Stimulated activated effector memory CD8-positive, alpha-beta T cell treated with anti-CD3 and anti-CD28 coated beads, Interleukin-12 subunit alpha, Interleukin-12 subunit beta, amount 100 ng/mL, for 72 hours (primary cell): ENCODE measurements around the gene ZNF775.
A peak's percentile ranks its signal among the peaks of the same experiment; 100 is the strongest.

Source experiments
- ATAC-seq: fragments of 150-1000 bp; cut with Tn5 transposase; 2 replicates; pipeline ENCODE4 v1.10.0; 2021
- DNase-seq, 2 donors: peaks; one replicate each; pipeline ENCODE4 v3.0.0; 2021 to 2022; ENCODE audit warnings: low spot score in 2 of 2
- H3K27ac Mint-ChIP-seq: one replicate; pipeline ENCODE4 v1.8.0; 2022; ENCODE audit warnings: mild to moderate bottlenecking, mixed read lengths
- H3K36me3 Mint-ChIP-seq: one replicate; pipeline ENCODE4 v1.8.0; 2022; ENCODE audit warnings: mild to moderate bottlenecking, mixed read lengths
- H3K4me1 Mint-ChIP-seq: one replicate; pipeline ENCODE4 v1.8.0; 2022; ENCODE audit warnings: mixed read lengths
- H3K4me3 Mint-ChIP-seq: one replicate; pipeline ENCODE4 v1.8.0; 2022; ENCODE audit warnings: mild to moderate bottlenecking, mixed read lengths
- H3K9me3 Mint-ChIP-seq: one replicate; pipeline ENCODE4 v1.8.0; 2022; ENCODE audit warnings: mixed read lengths

ZNF775 gene

DNA sequence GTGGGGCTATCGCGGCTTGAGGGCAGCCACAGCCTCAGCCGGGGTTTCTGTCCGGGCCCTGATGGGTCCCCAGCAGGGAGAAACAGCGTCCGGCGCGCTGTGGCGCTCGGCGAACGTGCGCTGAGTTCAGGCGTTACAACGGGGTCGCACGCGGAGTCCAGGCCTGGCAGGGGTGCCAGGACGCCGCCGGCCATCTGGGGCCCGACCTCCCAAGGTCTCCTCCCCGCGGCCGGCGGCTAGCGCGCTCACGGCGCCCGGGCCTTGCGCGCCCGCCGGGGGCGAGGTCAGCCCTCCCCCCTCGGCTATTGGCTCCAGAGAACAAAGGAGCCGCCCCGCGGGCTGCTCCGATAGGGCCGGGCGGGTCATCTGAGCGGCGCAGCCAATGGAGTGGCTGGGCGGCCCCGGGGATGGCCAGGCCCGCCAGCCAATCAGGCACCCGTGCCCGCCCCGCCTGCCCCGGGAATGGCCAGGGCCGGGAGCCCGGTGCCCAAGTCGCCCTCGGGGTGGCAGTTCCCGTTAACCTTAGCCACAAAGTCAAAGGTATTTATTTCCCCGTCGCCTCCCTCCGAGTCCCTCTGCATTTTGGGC lies at the start of gene ZNF775:
ZNF775 (plus strand) TSS at position 478 of the 588 bp plus-strand sequence. CDS start 9,141 bp downstream, outside the sequence.
- Mint-ChIP-seq H3K4me3 (peak within 1 kb of the TSS; percentile 85), H3K36me3 (peaks cover 7% of the 10 kb centered on the region), H3K9me3 (no peaks in the 10 kb centered on the region), H3K27ac (peak within 1 kb of the TSS; percentile 67), H3K4me1 (peaks cover 44% of the 10 kb centered on the region)
- DNase-seq (peak; percentile 86 to 95), ATAC-seq (peak; percentile 98)

DNA sequence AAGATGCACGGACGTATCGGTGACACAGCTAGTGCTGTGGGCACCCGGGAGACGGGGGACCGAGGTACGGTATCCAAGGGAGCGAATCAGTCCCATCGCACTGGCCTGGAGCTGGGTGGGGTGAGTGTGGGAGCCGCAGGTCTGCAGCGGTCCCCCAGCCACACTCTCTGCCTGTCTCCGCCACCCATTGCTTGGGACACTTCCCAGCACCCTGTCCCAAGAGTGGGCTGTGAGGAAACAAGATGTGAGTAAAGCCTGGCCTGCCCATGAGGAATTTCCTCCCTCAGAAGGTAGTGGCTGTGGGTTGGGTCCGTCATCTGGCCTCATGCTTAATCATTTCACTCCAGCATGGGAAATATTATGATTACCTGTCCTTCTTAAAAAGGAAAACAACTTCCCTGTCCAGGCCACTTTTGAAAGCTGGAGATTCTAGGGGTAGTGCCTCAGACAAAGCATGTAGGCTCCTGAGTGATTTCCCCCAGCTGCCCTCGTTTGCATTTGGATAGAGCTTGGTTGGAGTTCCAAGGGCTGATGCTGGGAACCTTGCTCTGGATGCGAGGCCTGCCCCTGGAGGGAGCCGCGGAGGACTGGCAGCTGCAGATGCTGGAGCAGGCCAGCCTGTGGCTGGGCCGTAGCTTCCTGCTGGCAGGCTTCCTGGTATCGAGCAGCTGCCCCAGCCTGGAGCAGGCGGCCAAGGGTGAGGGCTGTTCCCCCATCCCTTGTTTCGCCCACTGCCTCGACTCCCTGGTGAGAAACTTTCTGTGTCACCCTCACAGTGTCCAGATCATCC lies 49.6 kb upstream of the ZNF775 start:
- Mint-ChIP-seq H3K27ac (no peak overlapping the region), H3K36me3 (peaks cover 57% of the 10 kb centered on the region), H3K9me3 (no peaks in the 10 kb centered on the region)

DNA sequence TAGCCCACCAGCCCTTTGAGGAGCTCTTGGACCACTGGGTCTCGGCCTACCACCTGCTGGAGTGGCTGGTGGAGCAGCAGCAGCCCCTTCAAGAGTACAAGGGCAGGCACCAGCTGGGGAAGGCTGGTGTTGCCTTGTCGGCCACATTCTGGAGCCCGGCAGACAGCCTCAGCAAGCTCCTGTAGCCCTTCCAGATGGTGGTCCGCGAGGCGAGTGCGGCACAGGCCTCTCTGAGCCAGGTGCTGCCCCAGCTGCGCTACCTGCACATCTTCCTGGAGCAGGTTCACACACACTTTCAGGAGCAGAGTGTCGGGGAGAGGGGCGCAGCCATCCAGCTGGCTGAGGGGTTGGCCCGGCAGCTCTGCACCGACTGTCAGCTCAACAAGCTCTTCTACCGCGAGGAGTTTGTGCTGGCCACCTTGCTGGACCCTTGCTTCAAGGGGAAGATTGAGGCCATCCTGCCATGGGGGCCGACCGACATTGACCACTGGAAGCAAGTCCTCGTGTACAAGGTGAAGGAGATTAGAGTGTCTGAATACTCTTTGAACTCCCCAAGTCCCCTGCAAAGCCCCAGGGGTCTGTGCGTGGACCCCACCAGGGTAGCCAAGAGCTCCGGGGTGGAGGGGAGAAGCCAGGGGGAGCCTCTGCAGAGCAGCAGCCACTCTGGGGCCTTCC lies 48.8 kb upstream of the ZNF775 start:
- DNase-seq, result no peak
- no peak overlapping the region for H3K4me3 Mint-ChIP-seq
- no peak for ATAC-seq
- H3K36me3 Mint-ChIP-seq, result peaks cover 49% of the 10 kb centered on the region
- H3K4me1 Mint-ChIP-seq, result peaks cover 10% of the 10 kb centered on the region
- no peak overlapping the region for H3K27ac Mint-ChIP-seq
- H3K9me3 Mint-ChIP-seq, result no peaks in the 10 kb centered on the region

More for the DNA sequence above, 49.6 kb upstream of the ZNF775 start:
- Mint-ChIP-seq H3K4me1 (peaks cover 18% of the 10 kb centered on the region), H3K4me3 (no peak overlapping the region)
- DNase-seq (no peak), ATAC-seq (no peak)

DNA sequence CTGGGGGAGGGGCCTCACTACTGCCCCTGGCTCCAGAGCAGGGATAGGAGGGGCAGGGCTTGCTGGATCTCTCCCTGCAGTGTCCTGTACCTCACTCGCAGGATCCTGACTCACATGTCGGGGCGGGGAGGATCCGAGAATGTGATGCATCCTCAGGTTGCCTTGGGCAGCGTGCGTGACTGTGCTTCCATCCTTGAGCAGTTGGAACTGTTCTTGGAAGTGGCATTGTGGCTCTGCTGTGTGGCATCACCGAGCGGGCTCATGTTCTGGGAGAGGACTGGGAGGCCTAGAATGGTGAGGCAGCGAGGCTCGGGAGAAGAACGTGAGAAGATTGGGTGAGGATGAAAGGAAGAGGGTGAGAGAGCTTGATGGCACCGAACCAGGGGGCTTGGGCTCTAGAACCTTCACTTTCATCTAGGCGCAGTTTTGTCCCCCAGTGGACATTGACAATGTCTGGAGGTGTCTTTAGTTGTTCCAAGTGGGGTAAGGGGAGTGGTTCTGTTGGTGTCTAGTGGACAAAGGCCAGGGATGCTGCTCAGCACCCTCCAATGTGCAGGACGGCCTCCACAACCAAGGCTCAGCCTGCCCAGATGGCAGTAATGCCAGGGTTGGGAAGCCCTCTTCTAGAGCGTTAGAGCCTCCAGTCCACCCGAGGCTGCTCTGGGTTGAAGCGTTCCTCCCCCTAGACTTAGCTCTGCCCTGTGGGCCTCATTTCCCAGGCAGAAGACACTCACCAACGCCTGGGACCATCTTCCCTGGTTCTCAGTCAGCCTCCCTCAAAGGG lies 46.1 kb upstream of the ZNF775 start:
- Mint-ChIP-seq H3K4me3 (no peak overlapping the region), H3K27ac (peak overlapping the region; percentile 53)
- no peak for DNase-seq

DNA sequence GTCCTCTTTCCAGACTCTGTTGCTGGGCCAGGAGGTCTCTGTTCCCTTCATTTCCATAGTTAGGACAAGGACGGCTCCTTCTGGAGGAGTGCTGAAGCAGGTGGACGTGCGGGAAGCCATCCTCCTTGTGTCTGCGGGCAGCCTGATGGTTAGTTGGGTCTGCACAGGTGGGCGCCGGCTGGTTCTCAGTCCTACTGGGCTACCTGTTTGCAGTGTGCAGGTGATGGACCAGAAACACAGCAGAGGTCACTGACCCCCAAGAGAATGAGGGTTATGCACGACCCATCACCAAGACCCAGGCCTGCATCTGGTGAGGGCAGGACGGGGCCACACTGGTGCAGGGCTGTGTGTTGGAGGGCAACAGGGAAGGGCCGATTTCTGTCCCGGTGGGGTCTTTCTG lies 45.5 kb upstream of the ZNF775 start:
- Mint-ChIP-seq H3K4me1 (peaks cover 8% of the 10 kb centered on the region), H3K27ac (no peak overlapping the region), H3K4me3 (no peak overlapping the region), H3K9me3 (no peaks in the 10 kb centered on the region), H3K36me3 (peaks cover 30% of the 10 kb centered on the region)
- DNase-seq (no peak), ATAC-seq (no peak)

More for the DNA sequence above, 46.1 kb upstream of the ZNF775 start:
- Mint-ChIP-seq H3K4me1 (peaks cover 6% of the 10 kb centered on the region), H3K36me3 (peaks cover 34% of the 10 kb centered on the region), H3K9me3 (no peaks in the 10 kb centered on the region)
- ATAC-seq, result no peak

DNA sequence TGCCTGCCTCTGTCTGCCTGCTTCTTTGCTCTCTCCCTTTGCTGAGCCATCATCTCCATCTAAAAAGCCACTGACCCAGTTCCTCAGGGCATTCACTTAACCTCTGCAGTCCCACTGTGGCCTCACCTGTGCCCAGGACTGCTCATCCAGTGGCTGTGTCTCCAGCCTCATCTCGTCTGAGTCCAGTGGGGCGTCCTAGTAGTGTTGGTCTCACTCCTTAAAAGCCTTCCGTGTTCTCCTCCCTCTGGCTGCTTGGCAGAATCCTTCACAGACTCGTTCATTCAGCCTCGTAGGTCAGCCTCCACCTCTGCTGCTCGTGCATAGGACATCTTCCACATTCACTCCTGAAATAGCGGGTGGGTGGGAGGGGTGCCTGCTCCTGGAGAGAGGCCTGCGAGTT lies 45.0 kb upstream of the ZNF775 start:
- ATAC-seq, result no peak
- H3K4me1 Mint-ChIP-seq, result peaks cover 8% of the 10 kb centered on the region
- no peak overlapping the region for H3K27ac Mint-ChIP-seq
- no peak overlapping the region for H3K4me3 Mint-ChIP-seq
- no peaks in the 10 kb centered on the region for H3K9me3 Mint-ChIP-seq
- peaks cover 26% of the 10 kb centered on the region for H3K36me3 Mint-ChIP-seq
- DNase-seq, result no peak

DNA sequence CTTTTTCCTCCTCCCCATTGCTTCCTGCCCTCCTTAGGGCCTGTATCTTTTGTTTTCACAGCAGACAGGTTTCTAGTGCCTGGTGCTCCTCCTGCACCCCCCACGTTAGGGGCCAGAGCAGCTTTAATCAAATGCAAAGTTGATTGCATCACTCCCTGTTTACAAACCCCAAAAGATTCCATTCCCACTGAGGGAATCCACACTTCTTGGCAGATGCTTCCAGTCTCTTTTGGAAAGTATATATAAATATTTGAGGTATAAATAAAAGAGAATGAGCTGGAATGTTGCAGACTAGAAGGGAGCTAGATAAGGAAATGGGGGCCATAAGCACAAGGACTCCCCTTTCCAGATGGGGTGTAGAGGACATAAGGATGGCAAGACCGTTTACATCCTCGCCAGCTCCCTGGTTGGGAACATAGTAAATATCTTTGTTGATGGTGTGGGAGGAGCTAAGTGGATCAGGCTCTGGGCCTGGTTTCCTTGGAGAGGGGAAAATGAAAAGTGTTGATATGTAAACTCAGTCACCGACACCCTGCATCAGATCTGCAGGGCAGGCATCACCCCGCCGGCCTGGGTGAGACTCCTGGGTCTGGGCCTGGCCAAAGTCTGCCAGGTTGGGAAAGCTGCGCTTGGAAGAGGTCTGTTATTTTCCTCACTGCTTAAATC lies 43.9 kb upstream of the ZNF775 start:
- no peak overlapping the region for H3K4me3 Mint-ChIP-seq
- peak overlapping the region; percentile 6 for H3K27ac Mint-ChIP-seq
- peaks cover 13% of the 10 kb centered on the region for H3K4me1 Mint-ChIP-seq
- H3K36me3 Mint-ChIP-seq, result peaks cover 22% of the 10 kb centered on the region
- no peak for DNase-seq
- H3K9me3 Mint-ChIP-seq, result no peaks in the 10 kb centered on the region
- ATAC-seq, result no peak

DNA sequence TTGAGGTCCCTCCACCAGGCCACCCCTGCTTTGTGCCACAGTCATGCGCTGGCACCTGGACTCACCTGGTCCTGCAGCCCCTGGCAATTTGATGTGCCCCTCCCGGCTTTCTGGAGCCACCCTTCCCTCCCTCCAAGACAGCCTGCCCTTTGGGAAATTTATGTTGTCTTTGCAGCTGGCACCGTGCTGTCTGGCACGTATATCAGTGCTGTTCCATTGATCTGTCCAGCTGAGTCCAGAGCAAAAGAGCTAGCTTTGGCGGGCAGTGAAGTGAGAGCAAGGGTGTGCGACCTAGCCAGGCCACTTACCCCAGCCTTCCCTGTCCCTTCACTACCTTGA lies 43.4 kb upstream of the ZNF775 start:
- H3K36me3 Mint-ChIP-seq, result peaks cover 22% of the 10 kb centered on the region
- peaks cover 15% of the 10 kb centered on the region for H3K4me1 Mint-ChIP-seq
- no peaks in the 10 kb centered on the region for H3K9me3 Mint-ChIP-seq
- DNase-seq, result no peak
- H3K27ac Mint-ChIP-seq, result no peak overlapping the region
- H3K4me3 Mint-ChIP-seq, result no peak overlapping the region
- no peak for ATAC-seq

DNA sequence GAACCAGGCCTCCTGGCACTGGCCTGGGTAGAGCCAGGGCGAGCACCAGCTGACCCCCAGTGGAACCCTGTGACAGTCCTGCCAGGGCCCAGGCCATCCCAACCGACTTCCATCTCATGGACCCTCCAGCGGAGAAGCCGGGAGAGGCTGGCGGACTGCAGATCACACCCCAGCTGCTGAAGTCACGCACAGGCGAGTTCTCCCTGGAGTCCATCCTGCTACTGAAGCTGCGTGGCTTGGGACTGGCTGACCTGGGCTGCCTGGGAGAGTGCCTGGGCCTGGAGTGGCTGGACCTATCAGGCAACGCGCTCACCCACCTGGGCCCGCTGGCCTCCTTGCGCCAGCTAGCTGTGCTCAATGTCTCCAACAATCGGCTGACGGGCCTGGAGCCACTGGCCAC lies 42.4 kb upstream of the ZNF775 start:
- H3K27ac Mint-ChIP-seq, result no peak overlapping the region
- ATAC-seq (no peak), DNase-seq (no peak)
- no peaks in the 10 kb centered on the region for H3K9me3 Mint-ChIP-seq
- H3K4me1 Mint-ChIP-seq, result peaks cover 21% of the 10 kb centered on the region
- no peak overlapping the region for H3K4me3 Mint-ChIP-seq
- peaks cover 22% of the 10 kb centered on the region for H3K36me3 Mint-ChIP-seq

DNA sequence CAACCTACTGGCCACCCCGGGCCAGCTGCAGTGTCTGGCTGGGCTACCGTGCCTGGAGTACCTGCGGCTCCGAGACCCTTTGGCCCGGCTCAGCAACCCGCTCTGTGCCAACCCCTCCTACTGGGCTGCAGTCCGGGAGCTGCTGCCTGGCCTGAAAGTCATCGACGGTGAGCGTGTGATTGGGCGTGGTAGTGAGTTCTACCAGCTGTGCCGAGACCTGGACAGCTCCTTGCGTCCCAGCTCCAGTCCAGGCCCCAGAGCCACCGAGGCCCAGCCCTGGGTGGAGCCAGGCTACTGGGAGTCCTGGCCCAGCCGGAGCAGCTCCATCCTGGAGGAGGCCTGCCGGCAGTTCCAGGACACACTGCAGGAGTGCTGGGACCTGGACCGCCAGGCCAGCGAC lies 42.0 kb upstream of the ZNF775 start:
- peaks cover 22% of the 10 kb centered on the region for H3K36me3 Mint-ChIP-seq
- ATAC-seq, result no peak
- H3K9me3 Mint-ChIP-seq, result no peaks in the 10 kb centered on the region
- H3K27ac Mint-ChIP-seq, result peak overlapping the region; percentile 54
- no peak for DNase-seq
- no peak overlapping the region for H3K4me3 Mint-ChIP-seq
- peaks cover 21% of the 10 kb centered on the region for H3K4me1 Mint-ChIP-seq

DNA sequence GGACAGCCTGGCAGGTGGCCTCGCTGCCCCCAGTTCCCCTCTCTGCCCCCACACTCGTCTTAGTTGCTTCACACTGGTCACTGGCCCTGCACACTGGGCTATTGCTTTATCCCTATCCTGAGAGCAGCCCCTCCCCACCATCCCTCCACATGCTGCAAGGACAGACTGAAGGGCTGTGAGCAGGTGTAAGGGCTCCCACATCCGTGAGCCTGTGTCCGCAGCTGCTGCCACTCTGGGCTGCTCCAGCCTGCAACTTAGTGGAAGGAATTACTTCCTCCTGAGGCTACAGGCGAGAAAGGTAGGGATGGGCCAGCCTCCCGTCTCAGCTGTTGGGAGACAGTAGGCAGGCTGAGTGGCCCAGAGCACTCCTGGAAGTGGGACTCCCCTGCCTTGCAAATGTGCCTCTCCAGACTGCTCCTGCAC lies 41.5 kb upstream of the ZNF775 start:
- Mint-ChIP-seq H3K9me3 (no peaks in the 10 kb centered on the region), H3K36me3 (peaks cover 22% of the 10 kb centered on the region), H3K4me1 (peaks cover 21% of the 10 kb centered on the region), H3K27ac (peak overlapping the region; percentile 54), H3K4me3 (no peak overlapping the region)
- ATAC-seq (no peak), DNase-seq (no peak)

DNA sequence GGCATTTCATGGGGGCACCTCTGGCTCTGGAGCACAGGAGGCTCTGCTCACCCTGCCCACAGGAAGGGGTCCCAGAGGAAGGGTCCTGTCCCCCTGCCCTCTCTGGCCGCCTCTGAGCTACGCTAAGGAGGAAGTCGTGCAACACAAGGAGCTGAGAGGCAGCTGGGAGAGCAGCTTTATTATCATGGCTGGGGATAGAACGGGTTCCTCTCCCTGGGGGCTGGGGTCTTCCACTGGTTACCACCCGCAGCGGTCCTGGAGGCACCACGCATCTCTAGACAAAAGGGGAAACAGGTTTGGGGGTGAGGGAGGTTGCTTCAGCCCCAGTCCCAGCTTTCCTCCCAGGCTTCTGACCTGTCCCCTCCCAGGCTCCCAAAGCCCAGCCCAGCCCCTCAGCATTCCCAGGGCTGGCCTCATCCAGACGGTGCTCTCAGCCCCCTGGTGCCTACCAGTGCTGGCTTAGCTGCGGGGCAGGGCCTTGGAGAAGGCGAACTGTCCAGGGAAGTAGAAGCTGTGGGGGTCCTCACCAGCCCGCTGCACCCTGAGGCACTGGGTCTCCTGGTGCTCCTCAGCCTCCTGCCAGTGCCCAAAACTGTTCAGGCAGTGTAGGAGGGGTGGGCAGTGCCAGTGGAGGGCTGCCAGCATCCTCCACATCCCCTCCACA lies 40.8 kb upstream of the ZNF775 start:
- DNase-seq (no peak), ATAC-seq (no peak)
- Mint-ChIP-seq H3K27ac (peak overlapping the region; percentile 54), H3K9me3 (no peaks in the 10 kb centered on the region), H3K4me3 (no peak overlapping the region), H3K36me3 (peaks cover 22% of the 10 kb centered on the region), H3K4me1 (peaks cover 21% of the 10 kb centered on the region)

DNA sequence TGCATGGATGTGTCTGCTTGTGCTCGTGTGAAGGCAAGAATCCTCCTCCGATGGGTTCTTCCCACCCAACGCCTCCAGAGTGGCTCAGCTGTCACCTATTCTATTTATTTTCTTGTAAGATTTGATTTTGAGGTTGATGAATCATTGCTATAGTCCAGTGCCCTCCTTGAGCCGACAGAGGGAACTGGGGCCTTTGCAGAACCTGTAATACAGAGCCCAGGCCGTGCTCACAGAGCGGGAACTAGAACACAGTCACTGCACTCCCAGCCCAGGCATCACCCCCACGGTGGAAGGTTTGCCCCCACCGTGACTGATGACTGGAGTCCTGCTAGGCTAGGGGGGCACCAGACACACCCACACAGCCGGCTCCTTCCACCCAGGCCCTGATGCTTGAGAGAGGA lies 39.7 kb upstream of the ZNF775 start:
- no peak for DNase-seq
- Mint-ChIP-seq H3K9me3 (no peaks in the 10 kb centered on the region), H3K36me3 (peaks cover 15% of the 10 kb centered on the region), H3K4me1 (peaks cover 21% of the 10 kb centered on the region), H3K27ac (no peak overlapping the region), H3K4me3 (no peak overlapping the region)
- ATAC-seq, result no peak

DNA sequence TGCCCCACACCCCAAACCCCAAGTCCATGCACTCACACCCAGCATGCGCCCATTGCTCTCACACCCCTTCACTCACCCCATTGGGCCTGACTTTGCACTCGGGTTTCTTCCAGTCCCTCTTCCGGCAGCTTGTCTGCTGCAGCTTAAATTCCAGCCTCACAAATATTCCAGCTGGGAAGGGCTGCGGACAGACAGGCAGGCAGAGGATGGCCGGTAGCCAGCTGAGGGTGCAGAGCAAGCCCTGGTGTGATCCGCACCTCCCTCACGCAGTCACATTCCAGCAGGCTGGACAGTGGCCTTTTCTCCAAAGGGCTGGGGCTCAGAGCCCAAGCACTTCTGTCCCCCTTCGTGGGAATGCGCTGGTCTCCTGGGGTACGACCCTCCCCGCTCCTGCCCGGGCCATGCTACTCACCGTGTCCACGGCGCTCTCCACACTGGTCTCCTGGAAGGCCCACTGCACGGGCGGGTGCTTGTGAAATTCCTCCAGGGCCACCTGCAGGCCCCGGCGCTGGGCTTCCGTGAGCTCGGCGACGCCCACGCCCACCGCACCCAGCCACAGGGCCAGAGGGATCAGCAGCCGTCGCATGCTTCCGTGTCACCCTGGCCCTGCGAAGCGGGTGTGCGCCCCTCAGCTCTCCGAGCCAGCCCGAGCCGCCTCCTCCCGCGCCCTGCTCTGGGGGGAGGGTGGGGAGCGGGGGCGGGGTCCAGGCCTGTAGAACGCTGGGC lies 38.9 kb upstream of the ZNF775 start:
- Mint-ChIP-seq H3K4me1 (peaks cover 21% of the 10 kb centered on the region), H3K9me3 (no peaks in the 10 kb centered on the region), H3K36me3 (peaks cover 15% of the 10 kb centered on the region), H3K4me3 (no peak overlapping the region), H3K27ac (peak overlapping the region; percentile 37)
- ATAC-seq (peak; percentile 45), DNase-seq (no peak)
